ENCODE results near the gene CD58.

GRCh38 chr1:116571215-116571919 is 541 bp upstream of the CD58 start:
- TF ChIP-seq EZH2 (IDR thresholded peaks at IDR 0.05; ENCODE audit: low read length) (no peak), CTCF (optimal IDR thresholded peaks at IDR 0.05 in 1 of 3, IDR thresholded peaks at IDR 0.05 in 1 of 3, conservative IDR thresholded peaks at IDR 0.05 in 1 of 3; ENCODE audit: extremely low read depth in 1 of 3, insufficient read depth in 2 of 3, low read length in 3 of 3) (no peak)

Measured in keratinocyte (primary cell).